ENCODE data around the gene ROR1.
A peak's percentile ranks its signal among the peaks of the same experiment; 100 is the strongest.

ROR1 gene

GRCh38 chr1:63943393-63943792 lies 169.6 kb downstream of the ROR1 start:
- no peak for DNase-seq

- no peak for DNase-seq
These were observed 172.1 kb downstream of the ROR1 start for GRCh38 chr1:63945943-63946342.

- no peak for DNase-seq
These were observed 173.2 kb downstream of the ROR1 start for GRCh38 chr1:63946866-63947491.

- no peak for DNase-seq
These were observed 174.1 kb downstream of the ROR1 start for GRCh38 chr1:63947904-63948303.

GRCh38 chr1:63950023-63950422 lies 176.2 kb downstream of the ROR1 start:
- DNase-seq: no peak

- peak; percentile 86 for DNase-seq
These were observed 177.5 kb downstream of the ROR1 start for GRCh38 chr1:63951059-63951946.

- no peak for DNase-seq
These were observed 180.4 kb downstream of the ROR1 start for GRCh38 chr1:63954187-63954586.

- DNase-seq: no peak
These were observed 181.7 kb downstream of the ROR1 start for GRCh38 chr1:63955370-63956145.

- DNase-seq: no peak
These were observed 184.7 kb downstream of the ROR1 start for GRCh38 chr1:63958556-63958955.

- DNase-seq: no peak
These were observed 186.5 kb downstream of the ROR1 start for GRCh38 chr1:63960326-63960725.

- DNase-seq: no peak
These were observed 192.2 kb downstream of the ROR1 start for GRCh38 chr1:63966016-63966415.

GRCh38 chr1:63967901-63968300 lies 194.1 kb downstream of the ROR1 start:
- no peak for DNase-seq

GRCh38 chr1:63968663-63969440 lies 195.0 kb downstream of the ROR1 start:
- DNase-seq: no peak

- DNase-seq: peak; percentile 89
These were observed 195.7 kb downstream of the ROR1 start for GRCh38 chr1:63969441-63969901.

- peak; percentile 36 for DNase-seq
These were observed 197.7 kb downstream of the ROR1 start for GRCh38 chr1:63971557-63971956.

- DNase-seq: no peak
These were observed 199.2 kb downstream of the ROR1 start for GRCh38 chr1:63973005-63973419.

- no peak for DNase-seq
These were observed 201.1 kb downstream of the ROR1 start for GRCh38 chr1:63974966-63975365.

- DNase-seq: no peak
These were observed 201.7 kb downstream of the ROR1 start for GRCh38 chr1:63975481-63975880.

- DNase-seq: no peak
These were observed 202.2 kb downstream of the ROR1 start for GRCh38 chr1:63976006-63976405.

- no peak for DNase-seq
These were observed 203.6 kb downstream of the ROR1 start for GRCh38 chr1:63977466-63977865.

GRCh38 chr1:63980740-63981407 lies 207.1 kb downstream of the ROR1 start:
- DNase-seq: peak; percentile 21

- no peak for DNase-seq
These were observed 207.6 kb downstream of the ROR1 start for GRCh38 chr1:63981408-63981773.
